Endothelial cell of umbilical vein (primary cell): ENCODE data around the gene BORCS5.

Experiments
- CTCF ChIP-seq, 2 donors: IDR thresholded peaks; 1 replicate in 1 of 2; 2 replicates in 1 of 2; pipeline ENCODE4 v1.5.1; 2011; ENCODE audit warnings: low read length in 2 of 2, mild to moderate bottlenecking in 2 of 2, moderate library complexity in 2 of 2, control low read depth in 1 of 2, inconsistent platforms in 1 of 2, low read depth in 1 of 2; ENCODE audit not compliant: insufficient read depth in 1 of 2; ENCODE audit errors: extremely low read depth in 1 of 2
- EZH2 ChIP-seq: IDR thresholded peaks from 2 replicates; pipeline ENCODE4 v1.6.1; 2012; ENCODE audit warnings: borderline replicate concordance, low read depth, mild to moderate bottlenecking, moderate library complexity, low read length, inconsistent platforms; ENCODE audit not compliant: severe bottlenecking
- JUN ChIP-seq: IDR thresholded peaks from 2 replicates; pipeline ENCODE4 v1.6.1; 2011; ENCODE audit warnings: borderline replicate concordance, low read depth; ENCODE audit not compliant: insufficient read length, insufficient read depth
- POLR2A ChIP-seq: IDR thresholded peaks from 2 replicates; pipeline ENCODE4 v1.6.1; 2012; ENCODE audit warnings: low read depth, mild to moderate bottlenecking, control low read depth, low read length
- POLR2AphosphoS5 ChIP-seq: IDR thresholded peaks from 2 replicates; pipeline ENCODE4 v1.6.1; 2012; ENCODE audit warnings: low read depth, mild to moderate bottlenecking, control low read depth, low read length, moderate library complexity; ENCODE audit not compliant: insufficient read depth

- TF ChIP-seq POLR2A (no peak), CTCF (IDR thresholded peaks at IDR 0.05; ENCODE audit: extremely low read depth in 1 of 2, insufficient read depth in 1 of 2, low read depth in 1 of 2, low read length in 2 of 2) (no peak), EZH2 (no peak), JUN (no peak), POLR2AphosphoS5 (no peak)
Observed at GRCh38 chr12:12447236-12447635, 90.4 kb downstream of the BORCS5 start.
